Erythroblast (primary cell): ENCODE results near the gene ZNF394.

Experiments used
- GATA1 ChIP-seq: IDR thresholded peaks from 2 replicates; pipeline ENCODE4 v1.6.1; 2011; ENCODE audit warnings: low read depth, mild to moderate bottlenecking, control low read depth, low read length, moderate library complexity
- POLR2A ChIP-seq: IDR thresholded peaks from 2 replicates; pipeline ENCODE4 v1.6.1; 2011; ENCODE audit warnings: mild to moderate bottlenecking, low read length

DNA sequence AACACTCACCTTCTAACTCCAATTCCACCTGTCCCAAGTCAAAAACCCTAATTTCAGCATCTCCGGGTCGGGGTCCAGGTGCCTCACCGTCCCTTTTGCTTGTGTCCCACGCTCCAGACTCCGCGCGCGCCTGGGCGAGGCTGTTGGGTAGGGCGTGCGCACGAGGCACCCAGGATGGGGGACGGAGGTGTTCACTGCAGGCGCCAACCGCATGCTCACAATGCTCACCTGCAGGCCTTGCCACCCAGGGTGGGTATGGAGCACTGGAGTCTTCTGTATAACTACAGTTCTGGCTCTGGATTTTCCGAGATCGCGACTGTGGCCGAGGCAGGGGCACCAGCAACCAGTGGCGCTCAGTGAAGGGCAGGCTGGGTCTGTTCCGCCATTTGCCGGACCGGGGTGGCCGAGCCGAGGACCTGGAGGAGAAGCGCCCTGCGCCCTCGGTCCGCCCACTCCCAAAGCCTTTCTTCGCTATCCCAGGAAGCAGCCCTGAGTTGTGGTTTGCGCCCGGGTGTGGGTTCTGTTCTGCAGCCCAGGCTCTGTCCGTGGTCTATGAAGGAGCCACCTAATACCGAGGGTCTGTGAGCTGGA is 43.1 kb upstream of the ZNF394 start:
- TF ChIP-seq POLR2A (no peak), GATA1 (no peak)
